B cell (primary cell): ENCODE data around the gene CSTF1. TPM values are rescaled to one million over a fixed set of nuclear protein-coding genes. Genes with fewer than 3 reads are reported as not detected.
"Not testable (repeated sequence)": the region's sequence is repeated elsewhere in the genome, so short reads cannot be mapped to it uniquely, and the experiment has no call there.

ENCODE experiments used
- ATAC-seq: fragments of 200-7000 bp; cut with Tn5 transposase; one replicate; pipeline ENCODE4 v1.10.0; 2021; ENCODE audit warnings: low read depth, mild to moderate bottlenecking, moderate number of reproducible peaks, moderate library complexity
- CTCF ChIA-PET: fragments of 350-600 bp; sonication (Branson Sonifier 250); formaldehyde crosslinking; loops from one replicate; lab custom pipeline; 2021; ENCODE audit warnings: antibody characterized with exemption, inconsistent platforms; lab: Charles Lee
- POLR2A ChIA-PET: fragments of 350-600 bp; sonication (Branson Sonifier 250); formaldehyde crosslinking; loops from one replicate; lab custom pipeline; 2021; ENCODE audit warnings: antibody characterized with exemption; lab: Charles Lee
- DNase-seq: peaks from one replicate; pipeline ENCODE4 v3.0.0; 2013
- H2AFZ ChIP-seq: 2 replicates; pipeline ENCODE4 v1.6.1; 2012; ENCODE audit warnings: mild to moderate bottlenecking, low read depth, low read length; ENCODE audit not compliant: insufficient read depth, poor library complexity, severe bottlenecking
- H3K27ac ChIP-seq, 2 donors: 1 replicate in 1 of 2; 2 replicates in 1 of 2; pipeline ENCODE4 v1.5.1; 2012 to 2013; ENCODE audit warnings: low read length in 2 of 2, mild to moderate bottlenecking in 2 of 2, moderate library complexity in 1 of 2
- H3K27me3 ChIP-seq, 4 experiments: fragments of 200-600 bp in 1 of 4; sonication (generic) in 1 of 4; replicated peaks in 1 of 4; 1 replicate in 2 of 4; 2 replicates in 2 of 4; pipeline versions ENCODE4 v1.6.1 to v1.7.0; 2013 to 2016; ENCODE audit warnings: low read length in 3 of 4, mild to moderate bottlenecking in 2 of 4, mixed read lengths in 1 of 4, moderate library complexity in 1 of 4; ENCODE audit not compliant: insufficient read depth in 4 of 4, control insufficient read depth in 3 of 4; ENCODE audit errors: control extremely low read depth in 1 of 4
- H3K36me3 ChIP-seq, 2 experiments: replicated peaks in 1 of 2; 1 replicate in 1 of 2; 2 replicates in 1 of 2; pipeline versions ENCODE4 v1.6.1 to v1.7.1; 2013; ENCODE audit warnings: low read length in 1 of 2; ENCODE audit not compliant: insufficient read depth in 2 of 2, control insufficient read depth in 1 of 2; ENCODE audit errors: control extremely low read depth in 1 of 2, extremely low read depth in 1 of 2
- H3K4me1 ChIP-seq, 2 donors: fragments of 200-600 bp in 1 of 2; sonication (generic) in 1 of 2; 1 replicate in 1 of 2; 2 replicates in 1 of 2; pipeline versions ENCODE4 v1.5.1 to v1.6.1; 2013 to 2017; ENCODE audit warnings: low read length in 2 of 2; ENCODE audit not compliant: control insufficient read depth in 2 of 2, insufficient read depth in 2 of 2
- H3K4me2 ChIP-seq: replicated peaks from 2 replicates; pipeline ENCODE3; 2012; ENCODE audit warnings: mild to moderate bottlenecking, low read depth, low read length; ENCODE audit not compliant: poor library complexity, severe bottlenecking
- H3K4me3 ChIP-seq, 5 experiments: fragments of 200-600 bp in 1 of 5; sonication (generic) in 1 of 5; 1 replicate in 3 of 5; 2 replicates in 2 of 5; pipeline versions ENCODE4 v1.5.1 to v1.7.0; 2011 to 2016; ENCODE audit warnings: low read length in 4 of 5, mild to moderate bottlenecking in 4 of 5, low read depth in 2 of 5, control low read depth in 1 of 5, moderate library complexity in 1 of 5; ENCODE audit not compliant: insufficient read depth in 1 of 5; ENCODE audit errors: control extremely low read depth in 1 of 5, extremely low read depth in 1 of 5
- H3K79me2 ChIP-seq: fragments of 200-600 bp; sonication (generic); one replicate; pipeline ENCODE4 v1.6.0; 2016; ENCODE audit warnings: low read length; ENCODE audit not compliant: control insufficient read depth, insufficient read depth
- H3K9ac ChIP-seq: fragments of 200-600 bp; sonication (generic); 2 replicates; pipeline ENCODE4 v1.6.1; 2017; ENCODE audit warnings: mild to moderate bottlenecking, low read length, moderate library complexity
- H3K9me3 ChIP-seq, 3 donors: one replicate each; pipeline versions ENCODE4 v1.6.1 to v1.7.1; 2013; ENCODE audit warnings: low read length in 2 of 3; ENCODE audit not compliant: control insufficient read depth in 2 of 3, insufficient read depth in 1 of 3; ENCODE audit errors: control extremely low read depth in 1 of 3
- H4K20me1 ChIP-seq: 2 replicates; pipeline ENCODE4 v1.6.0; 2012; ENCODE audit warnings: mild to moderate bottlenecking, low read length; ENCODE audit not compliant: insufficient read depth, control insufficient read depth, poor library complexity, severe bottlenecking
- H3K27ac Mint-ChIP-seq: one replicate; pipeline ENCODE4 v1.8.0; 2021; ENCODE audit warnings: mixed read lengths
- H3K27me3 Mint-ChIP-seq: one replicate; pipeline ENCODE4 v1.8.0; 2021; ENCODE audit warnings: mixed read lengths
- H3K4me1 Mint-ChIP-seq: one replicate; pipeline ENCODE4 v1.8.0; 2021; ENCODE audit warnings: mixed read lengths
- H3K4me3 Mint-ChIP-seq: one replicate; pipeline ENCODE4 v1.8.0; 2021; ENCODE audit warnings: mixed read lengths
- H3K9me3 Mint-ChIP-seq: one replicate; pipeline ENCODE4 v1.8.0; 2022; ENCODE audit warnings: mixed read lengths; ENCODE audit not compliant: insufficient read depth
- CTCF ChIP-seq: fragments of 200-600 bp; IDR thresholded peaks from one replicate; pipeline ENCODE4 v1.8.0; 2022; ENCODE audit warnings: antibody characterized with exemption, mild to moderate bottlenecking
- EZH2 ChIP-seq: IDR thresholded peaks from 2 replicates; pipeline ENCODE4 v1.6.1; 2012; ENCODE audit warnings: borderline replicate concordance, low read depth, mild to moderate bottlenecking, moderate library complexity, low read length; ENCODE audit not compliant: insufficient read depth, poor library complexity, severe bottlenecking
- WGBS: methylation state at CpG from one replicate; pipeline ENCODE4 v1.1.5; 2013; ENCODE audit warnings: missing lambda C conversion rate; ENCODE audit not compliant: insufficient coverage; 5-methylcytosine and 5-hydroxymethylcytosine counted together
- intact Hi-C: fragments of 100-400 bp; cut with micrococcal nuclease; formaldehyde crosslinking; loops from one replicate; pipeline ENCODE4 v1.10.0; 2022
- polyA plus RNA-seq: library from polyadenylated mRNA; depleted of rRNA; stranded (reverse); fragments of >200 nt; gene quantifications from 2 replicates; pipeline ENCODE4 v1.2.3, GENCODE V29; 2012
- total RNA-seq, 2 donors: library from RNA; stranded (reverse); fragments of 120-200 nt in 1 of 2; gene quantifications; 1 replicate in 1 of 2; 2 replicates in 1 of 2; pipeline versions ENCODE4 v1.2.3 to v1.2.4, GENCODE V29; 2013 to 2022

The CSTF1 gene
- total and polyA plus RNA-seq, 2 donors (not counting 1 experiment from before 2014, with no cell fraction given) = 18.3 to 33.8 TPM

GRCh38 chr20:56409956-56410355 lies 17.5 kb downstream of the CSTF1 start:
- no CpG with 5 or more reads among the region's 1 CpG for WGBS
- H3K79me2 ChIP-seq = peaks cover 6% of the 10 kb centered on the region
- no peak overlapping the region for H3K4me3 ChIP-seq
- peaks cover 17% of the 10 kb centered on the region for H3K4me1 Mint-ChIP-seq
- no peak overlapping the region for H3K27ac ChIP-seq
- no peak overlapping the region for H3K4me2 ChIP-seq
- no peak overlapping the region for H3K27ac Mint-ChIP-seq
- no peak overlapping the region for H3K9ac ChIP-seq
- H2AFZ ChIP-seq = no peak overlapping the region
- POLR2A ChIA-PET = no interaction called here
- CTCF ChIA-PET = no interaction called here
- no peaks in the 10 kb centered on the region for H4K20me1 ChIP-seq
- intact Hi-C loops = no loop called here
- no peaks in the 10 kb centered on the region for H3K9me3 ChIP-seq
- ATAC-seq (no peak), DNase-seq (no peak)
- peaks cover 9 to 27% of the 10 kb centered on the region in 2 experiments for H3K36me3 ChIP-seq
- peaks cover 12 to 21% of the 10 kb centered on the region in 2 donors for H3K4me1 ChIP-seq
- no peaks in the 10 kb centered on the region for H3K9me3 Mint-ChIP-seq
- H3K27me3 Mint-ChIP-seq = no peaks in the 10 kb centered on the region
- H3K4me3 Mint-ChIP-seq = no peak overlapping the region
- no peaks in the 10 kb centered on the region for H3K27me3 ChIP-seq
- TF ChIP-seq CTCF (no peak), EZH2 (no peak)

- H4K20me1 ChIP-seq, H3K27me3 ChIP-seq, H3K9me3 ChIP-seq, ATAC-seq, H3K9me3 Mint-ChIP-seq, H3K79me2 ChIP-seq, DNase-seq, H3K27me3 Mint-ChIP-seq, CTCF ChIA-PET, intact Hi-C loops: not testable (repeated sequence)
- H3K4me1 Mint-ChIP-seq = peaks cover 17% of the 10 kb centered on the region
- H3K9ac ChIP-seq = peak overlapping the region; percentile 43
- peak overlapping the region in 1 of 5 experiments; percentile 49 for H3K4me3 ChIP-seq
- H3K27ac Mint-ChIP-seq = peak overlapping the region; percentile 66
- POLR2A ChIA-PET = interaction anchor here (1.3 kb wide), 1 partner anchor 58 kb away, joined by 3 read pairs; the partner anchor contains the start of gene RTF2
- H2AFZ ChIP-seq = peak overlapping the region; percentile 65
- H3K27ac ChIP-seq = peak overlapping the region in 1 of 2 donors; percentile 49
- H3K4me2 ChIP-seq = peak overlapping the region; percentile 57
- H3K4me3 Mint-ChIP-seq = peak overlapping the region; percentile 77
- peaks cover 9 to 17% of the 10 kb centered on the region in 2 experiments for H3K36me3 ChIP-seq
- 94% methylated on average over 7 of the region's 7 CpGs for WGBS
- peaks cover 12 to 21% of the 10 kb centered on the region in 2 donors for H3K4me1 ChIP-seq
These were observed 18.8 kb downstream of the CSTF1 start for GRCh38 chr20:56411287-56411686.
